Fibroblast of skin of abdomen (primary cell): ENCODE data around the gene POLD1. TPM values are rescaled to one million over a fixed set of nuclear protein-coding genes. Genes with fewer than 3 reads are reported as not detected.
"Not testable (repeated sequence)": the region's sequence is repeated elsewhere in the genome, so short reads cannot be mapped to it uniquely, and the experiment has no call there.

Source experiments
- DNase-seq: peaks from one replicate; pipeline ENCODE4 v3.0.0-alpha.2; 2013
- polyA plus RNA-seq, 2 experiments: library from polyadenylated mRNA; unstranded; fragments of 120-200 nt; gene quantifications; one replicate each; pipeline ENCODE4 v1.2.1, GENCODE V29; 2013; ENCODE audit not compliant: insufficient read length in 2 of 2

The POLD1 gene
- polyA plus RNA-seq (2013, experiment 1 of 2; ENCODE audit: insufficient read length) = 29.9 TPM
- 32.6 TPM for polyA plus RNA-seq (2013, experiment 2 of 2; ENCODE audit: insufficient read length)

DNA sequence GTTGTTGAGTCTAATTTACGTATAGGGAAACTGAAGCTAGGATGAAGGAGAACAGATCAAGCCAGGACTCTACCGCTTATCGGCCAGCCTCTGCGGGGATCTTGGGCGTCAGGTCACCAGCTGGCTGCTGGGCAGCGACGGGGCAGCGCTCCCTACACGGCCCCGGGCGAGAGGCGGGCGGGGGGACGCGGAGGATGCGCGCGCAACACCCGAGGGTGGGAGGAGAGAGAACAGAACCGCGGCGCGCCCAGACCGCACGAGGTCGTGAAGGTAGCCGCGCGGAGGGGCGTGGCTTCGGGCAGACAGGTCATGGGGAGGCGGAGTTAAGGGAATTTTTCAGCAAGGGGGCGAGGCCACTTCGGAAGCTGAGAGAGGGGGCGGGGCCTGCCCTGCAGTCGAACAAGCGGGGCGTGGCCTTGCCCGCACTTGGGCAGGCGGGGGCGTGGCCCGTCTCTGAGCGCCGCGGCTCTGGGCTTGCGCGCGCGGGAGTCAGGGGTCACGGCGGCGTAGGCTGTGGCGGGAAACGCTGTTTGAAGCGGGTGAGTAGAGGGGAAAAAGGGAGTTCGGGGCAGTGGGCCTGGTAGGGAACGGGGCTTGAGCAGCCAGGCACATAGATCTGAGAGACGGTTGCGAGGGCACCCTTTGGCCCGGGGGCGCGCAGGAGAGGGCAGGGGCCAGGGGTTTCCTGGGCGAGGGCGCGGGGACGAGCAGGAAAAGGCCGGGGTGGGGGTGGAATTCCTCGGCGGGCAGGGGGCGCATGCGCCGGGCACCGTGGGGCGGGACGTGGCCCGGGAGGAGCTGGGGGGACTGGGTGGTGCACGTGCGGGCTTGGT, at the start of gene POLD1:
Gene POLD1 (plus strand): TSS at position 496 of the 833 bp plus-strand sequence. CDS start 14,505 bp downstream, outside the sequence.
- DNase-seq = peak; percentile 95

DNA sequence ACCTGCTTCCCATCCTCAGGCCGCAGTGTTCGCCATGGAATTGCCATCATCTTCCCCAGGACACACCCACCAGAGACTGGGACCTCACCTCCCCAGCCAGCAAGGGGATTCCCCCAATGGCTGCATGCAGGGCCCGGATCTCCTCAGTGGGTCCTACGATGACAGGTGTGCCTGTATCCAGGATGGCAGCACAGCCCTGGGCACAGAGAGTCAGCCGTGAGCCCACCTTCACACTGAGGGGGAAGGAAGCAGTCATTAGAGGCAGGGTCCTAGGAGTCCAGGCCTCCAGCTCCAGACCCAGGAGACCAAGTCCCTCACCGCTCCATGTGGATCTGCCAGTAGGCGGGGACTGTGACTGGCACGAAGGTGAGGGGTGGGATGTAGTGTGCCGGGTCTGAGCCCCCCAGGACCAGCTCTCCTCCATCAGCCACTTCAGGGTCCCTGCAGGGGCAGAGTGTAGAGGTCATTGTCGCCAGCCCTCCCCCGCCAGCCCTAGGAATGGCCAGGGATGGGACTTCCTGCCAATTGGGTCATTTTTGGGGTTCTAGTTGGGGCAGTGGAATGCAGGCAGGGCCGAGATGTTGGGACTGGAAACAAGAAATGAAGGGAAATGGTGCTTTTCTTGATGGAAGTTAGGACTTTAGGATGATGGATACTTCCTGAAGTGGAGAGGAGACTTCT, 49.3 kb upstream of the POLD1 start:
- no peak for DNase-seq

DNA sequence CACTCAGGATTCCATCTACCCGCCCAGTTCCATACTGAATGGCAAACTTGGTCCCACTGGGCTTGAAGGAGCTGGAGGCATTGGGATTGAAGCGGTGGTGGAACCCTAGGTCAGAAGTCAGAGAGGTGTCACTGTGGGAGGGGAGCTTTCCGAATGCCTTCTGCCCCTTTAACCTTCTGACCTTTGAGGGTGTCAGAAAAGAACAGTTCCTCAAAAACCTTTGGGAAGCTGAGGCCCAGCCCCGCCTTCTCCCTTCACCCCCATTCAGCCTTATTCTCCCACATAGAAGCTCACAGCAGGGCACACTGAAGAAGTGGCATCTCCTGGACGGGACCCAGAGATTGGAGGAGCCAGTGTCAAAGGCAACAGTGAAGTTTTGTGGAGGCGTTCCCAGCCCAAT, 47.1 kb upstream of the POLD1 start:
- DNase-seq = not testable (repeated sequence)

DNA sequence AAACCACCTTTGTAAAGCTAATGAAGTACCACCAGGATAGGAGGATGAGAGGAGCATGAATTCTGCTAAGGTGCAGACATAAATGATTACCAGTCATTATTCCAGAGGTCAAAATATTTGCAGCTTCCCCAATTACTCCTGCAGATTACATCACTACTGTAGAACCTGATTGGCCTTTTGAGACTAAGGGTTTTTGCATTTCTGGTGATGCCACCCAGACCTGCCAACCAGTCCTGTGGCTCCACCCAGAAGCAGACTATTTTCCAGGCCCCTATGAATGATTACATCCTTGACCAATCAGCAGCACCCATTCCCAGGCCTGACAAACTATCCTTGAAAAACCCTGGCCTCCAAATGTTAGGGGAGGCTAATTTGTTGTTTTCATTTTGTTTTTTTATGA, 43.8 kb upstream of the POLD1 start:
- no peak for DNase-seq

DNA sequence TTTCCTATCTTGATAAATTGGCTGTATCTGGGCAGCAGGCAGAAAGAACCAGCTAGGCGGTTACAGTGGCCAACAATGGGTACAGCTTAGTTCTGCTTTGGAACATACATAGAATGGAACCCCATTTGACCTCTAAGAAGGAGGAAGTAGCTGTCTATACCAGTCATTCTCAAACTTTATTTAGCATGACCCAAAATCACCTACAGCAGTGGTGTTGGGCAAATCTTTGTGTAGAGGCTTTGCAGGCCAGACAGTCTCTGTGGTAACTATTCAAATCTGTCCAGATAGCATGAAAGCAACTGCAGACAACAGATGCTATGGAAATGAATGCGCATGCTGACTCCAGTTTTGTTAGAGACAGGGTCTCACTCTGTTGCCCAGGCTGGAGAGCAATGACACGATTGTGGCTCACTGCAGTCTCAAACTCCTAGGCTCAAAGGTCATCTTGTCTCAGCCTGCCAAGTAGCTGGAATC, 43.0 kb upstream of the POLD1 start:
- no peak for DNase-seq

DNA sequence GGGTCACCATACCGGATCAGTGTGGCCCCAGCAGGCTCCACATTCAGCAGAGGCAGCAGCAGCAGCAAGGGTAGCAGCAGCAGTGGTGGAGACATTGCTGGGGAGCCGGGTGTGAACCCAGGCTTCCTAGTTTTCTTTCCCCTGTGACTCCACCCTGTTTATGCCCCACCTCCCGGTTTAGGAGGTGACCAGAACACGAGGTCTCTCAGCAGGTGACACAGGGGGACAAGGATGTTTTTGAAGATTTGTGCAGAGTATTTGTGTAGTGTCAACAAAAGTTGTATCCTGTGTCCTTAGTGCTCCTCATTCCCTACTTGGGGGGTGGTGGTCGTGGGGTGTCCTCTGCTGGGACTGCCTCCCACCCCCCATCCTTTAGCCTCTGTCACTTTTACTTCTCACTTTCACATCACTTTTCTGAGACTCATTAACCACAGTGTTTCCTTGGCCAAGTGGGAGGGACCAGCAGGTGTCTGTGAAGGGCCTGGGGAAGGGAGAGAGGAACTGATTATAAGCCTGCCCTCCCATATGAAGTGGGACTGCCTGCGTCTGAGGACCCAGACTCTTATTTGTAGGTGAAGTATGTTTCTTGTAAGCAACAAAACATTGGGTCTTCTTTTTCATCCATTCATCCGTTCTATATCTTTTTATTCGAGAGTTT, 39.4 kb upstream of the POLD1 start:
- DNase-seq = no peak

DNA sequence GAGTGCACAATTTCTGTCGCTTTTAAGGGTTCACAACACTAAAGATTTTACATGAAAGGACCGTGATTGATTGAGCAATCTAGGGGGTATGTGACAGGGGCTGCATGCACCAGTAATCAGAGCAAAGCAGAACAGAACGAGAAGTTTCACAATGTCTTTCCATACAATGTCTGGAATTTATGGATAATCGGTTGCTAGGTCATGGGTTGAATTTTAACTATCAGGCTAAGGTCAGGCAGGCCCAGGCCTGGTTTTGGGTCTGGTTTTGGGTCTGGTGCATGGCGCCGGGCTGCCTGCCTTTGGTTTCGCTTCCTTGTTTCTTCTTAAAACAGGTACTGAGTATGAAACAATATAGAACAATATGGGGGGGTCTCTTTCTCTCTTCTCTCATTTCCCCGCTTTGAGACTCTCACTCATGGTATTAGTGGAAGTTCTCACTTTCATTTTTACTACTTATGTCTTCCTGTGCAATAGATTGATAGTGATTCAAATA, 37.0 kb upstream of the POLD1 start:
- DNase-seq = not testable (repeated sequence)

DNA sequence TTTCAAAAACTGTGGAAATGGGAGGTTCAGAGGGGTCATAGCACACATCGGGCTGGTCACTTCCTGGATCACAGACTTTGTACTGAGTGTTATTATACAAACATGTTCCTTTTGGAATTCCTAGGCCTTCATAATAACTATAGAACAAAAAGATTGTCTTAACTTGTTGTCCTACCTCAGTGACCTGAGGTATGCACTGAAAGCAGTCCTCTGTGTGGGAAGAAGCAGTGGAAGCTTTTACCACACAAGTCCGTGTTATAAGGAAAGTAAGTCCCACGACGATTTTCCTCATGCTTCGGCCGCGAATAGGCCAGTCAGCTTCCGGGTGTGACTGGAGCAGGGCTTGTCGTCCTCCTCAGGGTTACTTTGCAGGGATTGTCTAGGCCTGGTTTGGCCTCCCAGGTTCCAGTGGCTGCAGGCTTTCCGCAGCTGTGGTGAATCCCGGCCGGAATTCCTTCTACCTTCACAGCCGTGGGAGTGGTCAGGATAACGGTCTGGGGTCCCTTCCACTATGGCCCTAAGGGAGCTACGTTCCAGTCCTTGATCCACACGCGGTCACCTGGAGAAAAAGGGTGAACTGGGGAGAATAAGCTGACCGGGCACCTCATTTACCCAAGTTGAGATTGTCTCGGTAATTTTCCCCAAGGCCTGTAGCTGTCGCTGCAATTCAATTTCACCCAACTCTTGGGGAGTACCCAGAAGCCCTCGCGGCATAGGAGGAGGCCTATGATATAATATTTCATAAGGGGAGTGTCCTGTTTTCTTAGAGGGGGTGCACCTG, 34.7 kb upstream of the POLD1 start:
- DNase-seq = no peak

DNA sequence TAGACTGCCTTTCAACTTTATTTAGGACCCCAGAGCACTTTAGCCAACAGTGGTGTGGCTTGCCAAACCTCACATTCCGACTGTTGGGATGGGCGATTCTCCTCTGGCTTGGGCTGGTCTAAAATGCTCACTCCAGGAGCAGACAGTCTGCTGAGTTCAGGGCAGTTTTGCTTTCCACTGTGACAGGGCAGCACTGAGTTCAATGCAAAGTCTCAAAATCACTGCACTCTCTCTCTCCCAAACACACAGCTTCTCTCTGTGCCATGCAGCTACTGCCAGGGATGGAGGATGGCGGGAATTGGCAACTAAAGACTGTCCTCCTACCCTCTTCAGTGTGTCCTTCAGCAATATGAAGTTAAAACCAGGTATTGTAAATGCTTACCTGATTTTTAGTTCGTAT, 31.9 kb upstream of the POLD1 start:
- no peak for DNase-seq

DNA sequence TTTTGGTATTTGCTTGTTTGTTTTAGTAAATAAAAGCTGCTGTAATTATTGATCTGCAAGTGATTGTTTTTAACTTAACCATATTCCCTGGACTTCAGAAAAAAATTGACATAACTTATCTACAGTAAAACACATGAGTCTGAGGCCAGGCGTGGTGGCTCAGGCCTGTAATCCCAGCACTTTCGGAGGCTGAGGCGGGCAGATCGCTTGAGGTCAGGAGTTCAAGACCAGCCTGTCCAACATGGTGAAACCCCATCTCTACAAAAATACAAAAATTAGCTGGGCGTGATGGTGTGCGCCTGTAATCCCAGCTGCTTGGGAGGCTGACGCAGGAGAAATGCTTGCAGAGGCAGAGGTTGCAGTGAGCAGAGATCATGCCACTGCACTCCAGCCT, 30.7 kb upstream of the POLD1 start:
- DNase-seq = not testable (repeated sequence)

DNA sequence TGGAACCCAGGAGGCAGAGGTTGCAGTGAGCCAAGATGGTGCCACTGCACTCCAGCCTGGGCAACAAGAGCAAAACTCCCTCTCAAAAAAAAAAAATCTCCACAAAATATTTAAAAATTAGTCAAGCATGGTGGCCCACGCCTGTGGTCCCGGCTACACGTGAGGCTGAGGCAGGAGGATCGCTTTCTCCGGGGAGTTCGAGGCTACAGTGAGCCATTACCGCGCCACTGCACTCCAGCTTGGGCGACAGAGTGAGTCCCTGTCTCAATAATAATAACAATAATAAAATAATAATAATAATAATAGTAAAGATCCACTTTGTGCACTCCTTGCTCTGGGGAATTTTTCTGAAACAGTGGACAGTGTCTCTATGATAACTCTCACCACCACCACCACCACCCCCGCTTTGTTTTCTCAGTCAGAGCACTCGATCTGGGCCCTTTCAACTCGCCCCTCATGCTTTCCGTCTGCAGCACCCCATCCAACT, 27.4 kb upstream of the POLD1 start:
- no peak for DNase-seq

DNA sequence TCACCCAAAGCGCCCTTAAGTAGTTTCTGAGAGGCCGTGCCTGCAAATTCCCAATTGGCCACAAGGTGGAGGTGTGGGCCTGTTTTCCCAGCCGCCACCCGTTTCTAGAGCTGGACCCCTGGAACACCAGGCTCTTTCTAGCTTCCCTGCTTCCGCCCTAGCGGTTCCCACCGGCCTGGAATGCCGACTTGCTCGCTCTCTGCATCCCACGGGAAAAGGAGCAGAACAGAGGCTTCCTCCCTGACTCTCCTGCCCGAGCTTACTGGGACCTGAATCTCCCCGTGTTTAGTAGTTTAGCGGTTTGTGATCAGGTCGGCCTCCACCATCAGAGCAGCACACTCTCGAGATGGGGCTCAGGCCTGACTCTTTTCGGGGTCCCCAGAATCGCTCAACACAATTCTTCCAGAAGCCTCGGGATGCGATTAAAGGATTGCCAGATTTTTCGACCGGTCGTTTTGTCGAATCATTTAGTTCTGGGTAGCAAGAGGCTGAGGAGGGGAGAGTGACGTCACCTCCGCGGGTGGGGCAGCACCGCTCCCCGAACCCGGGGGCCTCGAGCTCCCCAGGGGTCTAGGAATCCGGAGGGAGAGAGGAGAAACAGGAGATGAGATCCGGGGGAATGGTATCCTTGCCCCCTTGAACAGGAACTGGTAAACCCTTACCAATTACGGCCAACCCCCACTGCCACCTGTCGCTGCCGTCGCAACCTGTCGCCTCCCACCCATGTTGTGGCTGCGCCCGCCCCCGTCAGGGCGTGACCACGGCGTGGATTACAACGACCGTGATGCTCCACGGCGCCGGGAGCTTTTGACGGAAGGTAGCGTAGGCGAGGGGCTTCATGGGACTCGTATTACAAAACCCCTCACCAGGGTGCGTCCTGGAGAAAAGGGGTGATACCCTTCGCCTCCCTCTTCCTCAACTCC, 26.7 kb upstream of the POLD1 start:
- DNase-seq = peak; percentile 56

DNA sequence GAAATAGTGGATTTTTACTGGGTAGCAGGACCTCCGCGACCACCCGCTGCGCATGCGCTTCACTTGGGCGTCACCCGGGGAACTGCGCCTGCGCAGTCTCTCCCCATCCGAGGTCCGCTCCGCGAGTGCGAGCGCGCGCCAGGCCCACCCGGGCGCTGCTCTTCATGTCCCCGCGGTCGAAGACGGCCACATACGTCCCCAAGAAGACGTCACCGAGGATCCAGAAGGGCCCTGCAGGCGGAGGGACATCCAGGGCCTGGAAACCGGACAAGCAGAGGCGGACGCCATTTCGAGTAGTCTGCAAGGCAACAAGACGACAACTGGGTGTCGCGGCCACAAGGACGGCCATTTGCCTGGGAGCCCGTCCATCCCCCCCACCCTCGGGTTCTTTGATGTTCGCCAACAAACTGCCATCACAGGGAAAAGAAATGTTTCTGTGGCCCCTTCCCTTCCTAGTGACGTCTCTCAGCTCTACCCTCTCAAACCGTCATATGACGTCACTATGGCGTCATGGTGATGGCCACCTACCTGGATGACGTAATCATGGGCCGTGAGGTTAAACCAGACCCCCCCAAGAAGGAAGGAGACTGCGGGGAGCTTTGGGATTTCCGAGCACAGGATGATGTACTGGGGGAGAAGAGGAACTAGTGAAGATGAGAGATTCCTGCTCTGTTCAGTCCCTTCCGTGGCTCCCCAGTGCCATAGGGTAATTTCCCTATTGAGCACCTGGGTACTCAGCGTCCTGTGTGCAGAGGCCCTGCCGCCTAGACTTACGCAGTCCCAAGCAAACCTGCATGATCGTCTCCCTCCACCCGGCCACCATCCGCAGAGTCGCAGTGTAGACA, 25.4 kb upstream of the POLD1 start:
- peak; percentile 54 for DNase-seq

DNA sequence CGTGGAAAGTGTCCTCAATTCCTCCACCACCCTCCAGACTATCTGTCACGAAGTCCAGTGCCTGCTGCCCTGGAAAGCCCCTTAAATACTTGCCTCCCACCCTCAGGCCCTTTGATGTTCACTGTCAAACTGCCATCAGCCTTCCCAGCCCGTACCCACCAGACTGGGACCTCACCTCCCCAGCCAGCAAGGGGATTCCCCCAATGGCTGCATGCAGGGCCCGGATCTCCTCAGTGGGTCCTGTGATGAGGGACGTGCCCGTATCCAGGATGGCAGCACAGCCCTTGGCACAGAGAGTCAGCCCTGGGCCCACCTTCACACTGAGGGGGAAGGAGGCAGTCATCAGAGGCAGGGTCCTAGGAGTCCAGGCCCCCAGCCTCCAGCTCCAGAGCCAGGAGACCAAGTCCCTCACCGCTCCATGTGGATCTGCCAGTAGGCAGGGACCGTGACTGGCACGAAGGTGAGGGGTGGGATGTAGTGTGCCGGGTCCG, 24.8 kb upstream of the POLD1 start:
- no peak for DNase-seq

DNA sequence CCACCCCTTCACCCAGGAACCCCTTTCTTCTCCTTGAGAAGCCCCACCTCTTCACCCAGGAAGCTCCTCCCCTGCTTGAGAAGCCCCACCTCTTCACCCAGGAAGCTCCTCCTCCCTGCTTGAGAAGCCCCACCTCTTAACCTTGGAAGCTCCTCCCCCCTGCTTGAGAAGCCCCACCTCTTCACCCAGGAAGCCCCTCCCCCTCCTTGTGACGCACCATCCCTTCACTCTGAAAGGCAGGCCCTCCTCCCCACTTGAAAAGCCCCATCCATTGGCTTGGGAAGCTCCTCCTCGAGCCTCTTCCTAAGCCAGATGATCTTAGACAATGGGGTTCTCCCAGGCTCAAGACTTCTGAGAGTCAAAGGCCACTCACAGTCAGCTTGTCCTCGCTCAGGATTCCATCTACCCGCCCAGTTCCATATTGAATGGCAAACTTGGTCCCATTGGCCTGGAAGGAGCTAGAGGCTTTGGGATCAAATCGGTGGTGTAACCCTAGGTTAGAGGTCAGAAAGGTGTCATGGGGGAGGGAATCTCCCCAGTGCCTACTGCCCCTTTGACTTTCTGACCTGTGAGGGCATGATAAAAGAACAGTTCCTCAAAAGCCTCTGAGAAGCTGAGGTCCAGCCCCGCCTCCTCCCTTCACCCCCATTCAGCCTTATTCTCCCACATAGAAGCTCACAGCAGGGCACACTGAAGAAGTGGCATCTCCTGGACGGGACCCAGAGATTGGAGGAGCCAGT, 22.7 kb upstream of the POLD1 start:
- no peak for DNase-seq

DNA sequence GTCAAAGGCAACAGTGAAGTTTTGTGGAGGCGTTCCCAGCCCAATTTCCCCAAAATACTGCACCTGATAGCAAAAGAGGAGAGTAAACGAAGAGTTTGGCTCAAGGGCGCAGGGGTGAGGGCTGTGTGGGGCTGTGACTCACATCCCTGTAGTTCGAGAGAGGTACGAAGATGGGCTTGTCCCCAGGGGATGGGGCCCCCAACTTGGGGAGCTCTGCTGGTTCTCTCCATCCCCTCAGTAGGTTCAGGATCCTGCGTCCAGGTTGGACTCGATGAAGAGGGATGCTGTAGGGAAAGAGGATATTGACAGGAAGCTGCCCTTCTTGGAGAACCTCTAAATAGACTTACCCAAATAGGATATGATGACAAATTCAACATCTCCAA, 22.1 kb upstream of the POLD1 start:
- DNase-seq = no peak

DNA sequence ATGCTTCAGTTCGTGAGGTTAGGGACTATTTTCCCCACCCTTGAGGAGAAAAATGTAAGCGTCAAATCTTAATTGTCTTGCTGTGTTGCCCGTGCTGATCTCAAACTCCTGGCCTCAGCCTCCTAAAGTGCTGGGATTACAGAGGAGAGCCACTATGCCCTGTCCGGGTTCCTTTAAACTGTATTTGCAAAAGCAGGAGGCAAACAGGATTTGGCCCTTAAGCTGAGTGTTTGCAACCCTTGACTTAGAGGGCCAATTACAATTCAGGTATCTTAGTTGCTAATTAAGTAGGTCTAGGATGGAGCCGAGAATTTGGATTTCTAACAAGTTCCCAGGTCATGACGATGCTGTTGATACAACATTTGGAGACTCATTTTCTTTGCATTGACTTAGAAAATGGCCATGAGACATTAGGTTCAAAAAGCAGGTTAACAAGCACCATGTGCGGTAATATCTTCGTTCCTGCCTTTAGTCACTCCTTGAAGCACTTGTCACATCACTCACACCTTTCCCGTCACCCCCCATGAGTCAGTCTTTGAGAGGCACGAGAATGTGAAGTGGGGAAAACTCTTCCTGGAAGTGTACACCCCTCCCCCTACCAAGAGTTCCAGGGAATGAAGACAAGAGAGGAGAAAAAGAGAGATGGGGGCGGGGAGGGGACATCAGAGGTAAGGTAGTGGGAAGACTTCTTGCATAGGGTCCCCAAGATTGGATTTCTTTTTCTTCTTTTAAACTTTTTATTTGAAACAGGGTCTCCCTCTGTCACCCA, 21.3 kb upstream of the POLD1 start:
- DNase-seq = no peak
